ENCODE measurements around the gene ST3GAL2. TPM values are rescaled to one million over a fixed set of nuclear protein-coding genes. Genes with fewer than 3 reads are reported as not detected.

Gene ST3GAL2
- total and polyA plus RNA-seq, 9 of the 15 experiments (the other 6 are each of a cell fraction or from before 2014, with no cell fraction given), result 1.5 to 108 (median 34.3) TPM

- no peak for TF ChIP-seq ZNF277 (CRISPR knock-in tag; IDR thresholded peaks at IDR 0.05; ENCODE audit: borderline replicate concordance)
- TF ChIP-seq ZNF224 (CRISPR knock-in tag; IDR thresholded peaks at IDR 0.05), result no peak
- TF ChIP-seq CREM (IDR thresholded peaks at IDR 0.05; ENCODE audit: low read depth), result peak; percentile 78
- no peak for TF ChIP-seq ZNF668 (CRISPR knock-in tag; IDR thresholded peaks at IDR 0.05)
- TF ChIP-seq ESRRB (CRISPR knock-in tag; IDR thresholded peaks at IDR 0.05; ENCODE audit: borderline replicate concordance), result no peak
- no peak for TF ChIP-seq ZNF785 (CRISPR knock-in tag; IDR thresholded peaks at IDR 0.05)
- TF ChIP-seq TRIM28 (IDR thresholded peaks at IDR 0.05), result no peak
- no peak for TF ChIP-seq SLC30A9 (CRISPR knock-in tag; IDR thresholded peaks at IDR 0.05)
- no peak for TF ChIP-seq ZHX1 (conservative IDR thresholded peaks at IDR 0.05; ENCODE audit: low read length)
- peak; percentile 24; the same call in 1 of the 2 replicates for TF ChIP-seq ZKSCAN1 (IDR thresholded peaks at IDR 0.05; ENCODE audit: low read depth, low read length)
- peak in 1 of 2 experiments; percentile 79; a peak in 2 of 4 replicates for TF ChIP-seq HDAC1 (IDR thresholded peaks at IDR 0.05)
- TF ChIP-seq PRDM10 (IDR thresholded peaks at IDR 0.05; ENCODE audit: partially characterized antibody), result peak; percentile 42
- TF ChIP-seq CBFA2T3 (IDR thresholded peaks at IDR 0.05), result peak; percentile 90
- no peak for TF ChIP-seq AFF1 (IDR thresholded peaks at IDR 0.05; ENCODE audit: low read depth in 1 of 2, partially characterized antibody in 2 of 2)
- TF ChIP-seq JUNB (CRISPR knock-in tag; conservative IDR thresholded peaks at IDR 0.05), result no peak
Measured at GRCh38 chr16:70437017-70437581, 1.8 kb downstream of the ST3GAL2 start (continued).

Data from K562 (cell line).